ENCODE results near the gene RARB. TPM values are rescaled to one million over a fixed set of nuclear protein-coding genes. Genes with fewer than 3 reads are reported as not detected.

RARB gene
- total and polyA plus RNA-seq, 2 donors (not counting 3 experiments of a cell fraction or from before 2014, with no cell fraction given): 15.3 to 23.4 TPM

GRCh38 chr3:25428789-25429335 is 799 bp downstream of the RARB start:
- ChIA-PET POLR2A (interaction anchor here (0.7 to 2.4 kb wide), 5 partner anchors 16 to 164 kb away, joined by 3 to 12 read pairs (median 3); no protein-coding TSS in a partner anchor), CTCF (interaction anchor here (0.8 to 2.6 kb wide), 7 partner anchors 17 to 466 kb away, joined by 5 to 24 read pairs (median 6); no protein-coding TSS in a partner anchor)
- TSS peak; percentile 49 for BruUV-seq (replicated peaks)
- Histone ChIP-seq H3K36me3 (ENCODE audit: control insufficient read depth in 2 of 2, extremely low read depth in 1 of 2, insufficient read depth in 2 of 2, low read length in 2 of 2) (no peaks in the 10 kb centered on the region), H3K79me2 (ENCODE audit: control insufficient read depth, insufficient read depth, low read length) (peaks cover 57% of the 10 kb centered on the region), H3K27me3 (ENCODE audit: control insufficient read depth in 2 of 2, insufficient read depth in 2 of 2, low read length in 2 of 2) (no peaks in the 10 kb centered on the region), H3K9ac (replicated peaks; ENCODE audit: extremely low read depth, insufficient read depth, low read length) (peak overlapping the region; percentile 98), H3K9me3 (replicated peaks; ENCODE audit: control insufficient read depth, insufficient read depth, low read length) (no peaks in the 10 kb centered on the region), H4K20me1 (replicated peaks; ENCODE audit: control insufficient read depth, extremely low read depth, insufficient read depth, low read length) (no peaks in the 10 kb centered on the region), H2AFZ (ENCODE audit: low read depth, low read length) (peak overlapping the region; percentile 44), H3K9me1 (replicated peaks; ENCODE audit: control insufficient read depth, extremely low read depth, insufficient read depth, low read length) (no peaks in the 10 kb centered on the region), H3K4me2 (ENCODE audit: insufficient read depth, low read length) (peak overlapping the region; percentile 99), H3K27ac (ENCODE audit: insufficient read depth, low read depth, low read length) (peak overlapping the region; percentile 96), H3K4me3 (replicated peaks in 1 of 3; ENCODE audit: insufficient read depth in 1 of 3, low read depth in 1 of 3, low read length in 3 of 3) (peak overlapping the region; percentile 75 to 100 (median 96)), H3K4me1 (ENCODE audit: control insufficient read depth, extremely low read depth, insufficient read depth, low read length) (peaks cover 34% of the 10 kb centered on the region)
- dilution Hi-C loops (cut with MboI; ENCODE audit: extremely low pct_ligation_motif_present, low sequenced_read_pairs): no loop called here
- intact Hi-C loops (cut with micrococcal nuclease): loop anchor here (1.0 to 5.0 kb wide), 8 partner anchors 29 to 654 kb away; partner anchors contain the start of gene TOP2B
- FAIRE-seq (no peak), DNase-seq (ENCODE audit: low read depth, low spot score) (no peak)
- TF ChIP-seq JUN (IDR thresholded peaks at IDR 0.05; ENCODE audit: borderline replicate concordance, insufficient read depth, insufficient read length, low read depth): no peak
- TF ChIP-seq POLR2AphosphoS5 (IDR thresholded peaks at IDR 0.05; ENCODE audit: insufficient read depth, low read depth, low read length): no peak
- TF ChIP-seq FOS (IDR thresholded peaks at IDR 0.05; ENCODE audit: borderline replicate concordance, insufficient read depth, low read length): no peak
- no peak for TF ChIP-seq MAX (IDR thresholded peaks at IDR 0.05; ENCODE audit: insufficient read depth, insufficient read length)
- TF ChIP-seq POLR2A (IDR thresholded peaks at IDR 0.05; ENCODE audit: low read depth, low read length): peak; percentile 26
